ENCODE measurements around the gene PNMA1. TPM values are rescaled to one million over a fixed set of nuclear protein-coding genes. Genes with fewer than 3 reads are reported as not detected.
A peak's percentile ranks its signal among the peaks of the same experiment; 100 is the strongest.

PNMA1 gene
- total and polyA plus RNA-seq, 2 of the 13 experiments (the other 11 are each of a cell fraction or from before 2014, with no cell fraction given): 7.0 to 8.3 TPM

- no peak for TF ChIP-seq AFF4 (CRISPR knock-in tag; IDR thresholded peaks at IDR 0.05)
- TF ChIP-seq DDIT3 (CRISPR knock-in tag; IDR thresholded peaks at IDR 0.05): no peak
- TF ChIP-seq NR2F6 (IDR thresholded peaks at IDR 0.05): peak; percentile 32; the same call in 1 of the 2 replicates
- TF ChIP-seq NR2F6 (CRISPR knock-in tag; IDR thresholded peaks at IDR 0.05): peak; percentile 34; the same call in 1 of the 2 replicates
- no peak for TF ChIP-seq ZNF530 (CRISPR knock-in tag; IDR thresholded peaks at IDR 0.05; ENCODE audit: low read depth)
- no peak for TF ChIP-seq ZNF430 (CRISPR knock-in tag; IDR thresholded peaks at IDR 0.05)
- no peak for TF ChIP-seq ZNF670 (CRISPR knock-in tag; IDR thresholded peaks at IDR 0.05; ENCODE audit: borderline replicate concordance)
- no peak for TF ChIP-seq PCBP1 (IDR thresholded peaks at IDR 0.05; ENCODE audit: borderline replicate concordance, low read depth, low read length)
- peak; percentile 52 for TF ChIP-seq PAXIP1 (CRISPR knock-in tag; conservative IDR thresholded peaks at IDR 0.05)
- TF ChIP-seq IRX3 (CRISPR knock-in tag; IDR thresholded peaks at IDR 0.05; ENCODE audit: borderline replicate concordance, low read depth): no peak
- no peak for TF ChIP-seq GATA4 (IDR thresholded peaks at IDR 0.05; ENCODE audit: borderline replicate concordance, low read depth)
- TF ChIP-seq TOPORS (CRISPR knock-in tag; IDR thresholded peaks at IDR 0.05): no peak
- no peak for TF ChIP-seq HMGXB3 (CRISPR knock-in tag; IDR thresholded peaks at IDR 0.05; ENCODE audit: borderline replicate concordance)
- TF ChIP-seq USF2 (IDR thresholded peaks at IDR 0.05; ENCODE audit: low read depth, low read length): peak; percentile 90
- peak; percentile 92; the same call in 1 of the 2 replicates for TF ChIP-seq USF2 (CRISPR knock-in tag; IDR thresholded peaks at IDR 0.05; ENCODE audit: borderline replicate concordance)
- TF ChIP-seq FLYWCH1 (CRISPR knock-in tag; IDR thresholded peaks at IDR 0.05): no peak
These were observed 49.2 kb upstream of the PNMA1 start (continued) for GRCh38 chr14:73763396-73763795.

Data from HepG2 (cell line).